NCI-H345 treated with DMSO at 0.1 percent for 48 hours (cell line): ENCODE data around the gene RAB4A.
A peak's percentile ranks its signal among the peaks of the same experiment; 100 is the strongest.

ENCODE experiments used
- DNase-seq: peaks from one replicate; lab custom pipeline; 2025; ENCODE audit not compliant: unreplicated experiment; lab: John Stamatoyannopoulos, UW

The RAB4A gene

DNA sequence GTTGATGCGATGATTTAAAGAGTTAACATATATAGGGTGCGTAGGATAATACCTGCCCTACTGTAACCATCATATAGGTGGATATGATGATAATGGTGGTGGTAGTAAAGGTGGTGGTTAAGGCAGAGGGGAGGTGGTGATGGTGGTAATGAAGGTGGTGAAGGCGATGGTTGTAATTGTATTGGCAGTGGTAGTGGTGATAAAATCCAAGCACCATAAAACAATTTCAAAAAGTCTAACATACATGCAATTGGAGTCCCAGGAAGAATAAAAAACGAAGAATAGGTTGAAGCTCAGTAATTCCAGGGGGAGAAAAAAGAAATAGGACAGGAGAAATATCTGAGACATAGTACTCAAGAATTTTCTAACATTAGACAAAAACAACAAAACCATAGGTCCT lies 27.3 kb upstream of the RAB4A start:
- no peak for DNase-seq

DNA sequence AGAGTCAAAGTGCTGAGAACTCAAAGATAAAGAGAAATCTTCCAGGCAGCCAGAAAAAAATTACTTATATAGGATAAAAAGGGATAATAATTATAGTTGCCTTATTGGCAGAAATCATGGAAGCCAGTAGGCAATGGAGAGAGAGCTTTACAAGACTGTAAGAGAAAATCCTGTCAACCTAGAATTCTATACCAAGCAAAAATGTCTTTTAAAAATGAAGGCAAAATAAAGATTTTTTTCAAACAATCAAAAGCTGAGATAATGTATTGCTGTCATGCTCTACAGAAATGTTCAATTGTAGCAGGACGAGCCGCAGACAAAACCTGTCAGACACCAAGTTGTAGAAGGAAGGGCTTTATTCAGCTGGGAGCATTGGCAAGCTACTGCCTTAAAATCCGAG lies 26.8 kb upstream of the RAB4A start:
- no peak for DNase-seq

DNA sequence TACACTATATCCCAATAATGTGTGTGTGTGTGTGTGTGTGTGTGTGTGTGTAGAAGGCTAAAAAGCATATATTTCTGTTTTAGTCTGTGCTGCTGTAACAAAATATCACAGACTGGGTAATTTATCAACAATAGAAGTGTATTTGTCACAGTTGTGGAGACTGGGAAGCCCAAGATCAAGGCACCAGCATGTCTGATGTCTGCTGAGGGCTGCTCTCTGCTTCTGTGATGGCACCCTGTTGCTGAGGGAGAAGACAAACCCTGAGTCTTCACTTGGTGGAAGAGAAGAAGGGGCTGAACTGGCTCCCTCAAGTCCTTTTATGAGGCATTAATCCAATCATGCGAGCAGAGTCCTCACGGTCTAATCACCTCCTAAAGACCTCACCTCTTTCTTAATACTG lies 23.0 kb upstream of the RAB4A start:
- DNase-seq, result no peak

DNA sequence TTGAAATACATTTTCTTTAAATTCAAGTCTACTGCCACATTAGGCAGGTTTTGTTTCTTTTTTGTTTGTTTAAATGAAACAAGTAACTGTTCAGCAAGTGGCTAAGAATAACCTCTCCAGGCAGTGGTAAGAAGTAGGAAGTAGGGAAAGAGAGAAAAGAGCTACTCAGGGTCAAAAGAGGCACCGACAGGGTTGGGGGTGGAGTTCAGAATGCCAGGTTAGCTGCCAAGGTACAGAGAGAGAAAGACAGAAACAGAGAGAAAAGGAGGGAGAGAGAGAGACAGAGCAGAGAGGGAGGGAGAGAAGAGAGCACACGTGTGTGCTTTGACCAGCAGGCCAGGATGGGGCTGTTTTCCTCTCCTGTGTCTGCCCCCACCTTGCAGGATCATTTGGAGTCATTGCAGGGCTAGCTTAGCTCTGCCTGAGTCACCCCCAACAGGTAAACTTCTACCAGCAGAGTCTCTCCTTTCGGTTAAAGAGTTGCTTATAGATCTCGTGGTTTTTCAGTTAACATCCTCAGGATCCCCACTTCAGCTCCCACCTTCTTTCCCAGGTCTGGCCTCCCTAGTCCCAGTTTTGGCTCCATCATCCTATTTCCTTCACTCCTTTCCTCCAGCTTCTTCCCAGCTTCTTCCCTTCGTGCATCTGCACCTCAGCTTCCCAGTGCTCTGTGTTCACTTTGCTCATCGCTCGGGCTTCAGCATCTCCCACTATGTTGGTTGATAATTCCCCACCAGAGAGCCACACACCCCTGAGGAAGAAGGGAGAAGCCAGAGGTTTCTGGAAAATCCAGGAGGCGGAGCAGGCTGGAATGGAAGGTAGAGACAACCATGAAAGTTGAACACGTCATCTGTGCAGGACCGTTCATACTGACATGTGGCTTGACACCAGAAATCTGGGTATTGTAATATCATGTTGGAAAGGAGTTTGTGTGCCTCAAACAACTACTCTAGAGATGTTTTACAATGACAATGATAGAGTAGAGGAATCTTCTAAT lies 21.8 kb upstream of the RAB4A start:
- no peak for DNase-seq

DNA sequence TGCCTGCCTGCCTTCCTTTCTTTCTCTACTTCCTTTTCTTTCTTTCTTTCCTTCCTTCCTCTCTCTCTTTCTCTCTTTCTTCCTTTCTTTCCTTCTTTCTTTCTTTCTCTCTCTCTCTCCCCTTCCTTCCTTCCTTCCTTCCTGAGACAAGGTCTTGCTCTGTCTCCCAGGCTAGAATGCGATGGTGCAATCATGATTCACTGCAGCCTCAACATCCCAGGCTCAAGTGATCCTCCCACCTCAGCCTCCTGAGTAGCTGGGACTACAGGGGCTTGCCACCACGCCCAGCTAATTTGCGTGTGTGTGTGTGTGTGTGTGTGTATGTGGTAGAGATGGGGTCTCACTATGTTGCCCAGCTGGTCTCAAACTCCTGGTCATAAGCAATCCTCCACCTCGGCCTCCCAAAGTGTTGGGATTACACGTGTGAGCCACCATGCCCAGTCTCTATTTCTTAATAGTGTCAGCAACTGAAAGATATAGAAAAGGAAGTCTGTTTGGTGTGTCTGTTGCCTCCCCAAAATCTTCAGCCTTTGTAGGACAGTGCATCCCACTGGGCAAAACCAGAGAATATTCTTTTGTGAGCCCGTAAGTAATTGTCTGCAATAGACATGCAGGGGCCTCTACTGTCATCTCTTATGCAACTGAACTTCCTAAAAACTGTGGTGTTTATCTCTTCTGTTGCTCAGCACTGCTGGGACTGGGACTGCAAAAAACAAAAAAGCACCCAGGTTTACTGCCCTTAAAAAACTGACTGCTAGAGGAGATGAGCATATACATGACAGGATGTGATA lies 20.9 kb upstream of the RAB4A start:
- no peak for DNase-seq

DNA sequence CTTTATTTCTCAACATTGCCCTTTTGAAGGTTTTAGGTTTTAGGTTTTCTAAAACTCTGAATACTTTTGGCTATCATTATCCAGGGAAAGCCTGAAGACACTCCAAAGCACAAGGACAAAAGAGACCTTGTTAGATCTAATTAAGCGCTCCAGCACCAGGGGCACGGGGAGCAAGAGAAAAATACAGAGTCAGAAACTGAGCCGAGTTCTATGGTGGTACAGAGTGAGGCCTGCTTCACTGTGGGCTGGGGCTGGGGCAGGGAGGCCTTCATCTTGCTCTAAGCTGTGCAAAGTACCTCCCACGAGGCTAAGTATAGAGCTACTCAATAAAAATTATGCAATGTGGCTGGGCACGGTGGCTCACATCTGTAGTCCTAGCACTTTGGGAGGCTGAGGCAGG lies 19.7 kb upstream of the RAB4A start:
- DNase-seq, result no peak

DNA sequence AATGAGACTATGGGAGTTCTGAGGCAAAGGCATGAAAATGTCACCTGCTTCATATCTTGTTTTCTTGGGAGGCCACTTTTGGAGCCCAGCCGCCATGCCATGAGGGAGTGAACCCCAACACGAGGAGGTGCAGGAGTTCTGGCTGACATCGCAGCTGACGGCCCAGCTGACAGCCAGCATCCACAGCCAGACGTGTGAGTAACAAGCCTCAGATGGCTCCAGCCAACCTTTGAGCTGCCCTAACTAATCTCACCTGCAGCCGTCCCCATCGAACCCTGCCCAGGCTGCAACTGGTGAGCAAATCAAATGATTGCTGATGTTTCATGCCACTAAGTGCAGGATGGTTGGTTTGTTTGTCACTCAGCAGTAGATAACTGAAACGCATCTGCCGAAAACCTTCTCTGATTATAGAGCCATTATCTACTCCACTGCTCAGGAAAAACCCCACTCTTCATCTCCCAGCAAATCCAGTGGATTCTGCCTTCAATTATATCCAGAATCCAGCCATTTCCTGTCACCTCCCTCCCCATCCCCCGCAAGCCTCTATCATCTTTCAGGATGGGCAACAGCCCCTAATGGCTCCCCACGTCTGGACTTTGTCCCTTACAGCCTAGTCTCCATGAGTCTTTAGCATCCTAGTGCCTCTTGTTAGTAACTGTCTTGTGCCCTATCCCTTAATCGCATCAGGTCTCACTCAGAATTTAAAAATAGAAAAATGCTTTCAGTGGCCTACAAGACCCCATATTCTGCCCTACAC lies 18.5 kb upstream of the RAB4A start:
- DNase-seq, result no peak

DNA sequence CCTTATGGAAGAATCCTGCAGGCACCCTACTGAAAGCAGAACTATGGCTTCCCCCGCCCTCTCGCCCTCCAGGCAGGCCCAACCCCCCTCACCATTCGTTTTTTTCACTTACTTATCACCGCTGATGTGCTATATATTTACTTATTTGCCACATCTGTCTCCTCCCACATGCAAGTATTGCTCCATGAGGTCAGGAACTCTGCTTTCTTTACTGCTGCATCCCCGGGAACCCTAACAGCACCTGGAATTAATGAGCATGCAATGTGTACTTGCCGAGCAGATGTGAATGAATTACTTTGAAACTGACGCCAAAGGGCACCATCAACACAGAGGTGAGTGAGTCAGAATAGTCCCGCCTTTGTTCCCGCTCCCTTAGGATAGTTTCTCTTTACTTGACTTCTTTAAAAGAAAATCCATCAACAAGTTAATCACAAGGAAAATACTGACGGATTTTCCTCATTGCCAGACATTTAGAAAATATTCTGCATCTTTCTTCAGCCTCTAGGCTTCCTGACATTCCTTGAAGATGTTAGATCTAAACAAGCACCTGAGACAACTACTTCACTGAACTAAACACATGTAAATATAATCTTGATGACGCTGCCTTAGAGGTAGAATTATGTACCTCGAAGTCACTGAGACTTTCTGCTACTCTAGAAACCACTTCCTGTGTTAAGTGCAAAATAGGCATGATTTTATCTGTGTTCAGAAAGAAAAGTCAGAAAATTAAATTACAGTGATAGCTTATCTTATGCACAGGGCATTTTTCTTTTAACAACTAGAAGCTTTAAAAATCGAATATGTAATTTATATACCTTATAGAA lies 17.5 kb upstream of the RAB4A start:
- peak; percentile 61 for DNase-seq

DNA sequence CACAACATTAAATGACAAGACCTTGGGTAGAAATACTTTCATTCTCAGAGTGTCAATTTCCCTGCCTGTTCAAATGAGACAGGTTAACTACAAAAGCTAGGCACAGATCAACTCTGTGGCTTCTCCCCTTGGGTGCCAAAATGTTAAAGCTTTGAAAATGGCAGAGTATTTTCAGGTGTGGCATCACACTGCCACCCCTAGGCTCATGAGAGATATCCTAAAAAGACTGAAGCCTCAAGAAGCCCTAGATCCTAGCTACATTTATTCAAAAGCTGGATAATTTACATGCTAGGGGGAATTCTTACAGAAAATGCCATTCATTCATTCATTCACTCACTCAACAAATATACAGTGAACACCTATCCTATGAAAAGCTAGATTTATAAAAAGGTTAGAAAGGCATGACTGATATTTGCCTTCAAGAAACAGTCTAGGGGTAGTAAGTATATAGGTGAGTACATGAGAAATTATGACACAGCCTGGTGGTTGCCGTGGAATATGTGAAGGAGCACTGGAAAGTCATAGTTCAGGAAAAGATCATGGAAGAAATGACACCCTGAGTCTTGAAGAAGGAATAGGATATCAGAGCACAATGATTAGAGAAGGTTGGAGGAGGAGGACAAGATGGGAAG lies 15.9 kb upstream of the RAB4A start:
- peak; percentile 25 for DNase-seq

DNA sequence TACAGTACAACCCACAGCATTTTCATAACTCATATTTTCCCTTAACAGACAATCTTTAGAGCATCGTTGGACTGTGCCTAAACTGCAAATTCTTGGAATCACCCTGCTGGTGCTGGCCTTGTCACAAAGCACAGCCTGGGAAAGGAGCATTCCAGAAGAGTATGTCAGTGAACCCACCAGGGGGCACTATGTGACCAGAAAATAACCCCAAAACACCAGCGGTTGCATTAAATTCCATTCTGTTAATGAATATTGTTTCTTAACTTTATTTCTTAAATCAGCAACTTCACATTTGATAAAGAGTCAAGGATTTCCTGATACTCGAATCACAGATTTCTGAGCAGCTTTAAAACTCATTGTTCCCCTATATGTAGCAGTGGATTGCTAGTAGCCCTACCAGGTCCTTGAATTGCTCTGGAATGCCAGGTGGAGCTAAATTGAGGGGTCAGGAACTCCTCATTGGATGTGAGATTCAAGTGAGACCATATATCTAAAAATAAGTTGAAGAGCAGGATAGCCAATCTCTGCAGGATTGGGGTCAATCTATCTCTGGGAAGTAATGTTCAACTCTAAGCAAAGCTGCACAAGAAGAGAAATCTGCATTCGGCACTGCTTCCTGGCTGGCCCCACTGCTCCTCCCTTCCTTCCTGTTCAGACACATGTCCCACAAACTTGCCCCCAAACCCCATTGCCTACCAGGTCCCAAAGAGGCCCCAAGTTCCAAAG lies 12.7 kb upstream of the RAB4A start:
- peak; percentile 64 for DNase-seq

DNA sequence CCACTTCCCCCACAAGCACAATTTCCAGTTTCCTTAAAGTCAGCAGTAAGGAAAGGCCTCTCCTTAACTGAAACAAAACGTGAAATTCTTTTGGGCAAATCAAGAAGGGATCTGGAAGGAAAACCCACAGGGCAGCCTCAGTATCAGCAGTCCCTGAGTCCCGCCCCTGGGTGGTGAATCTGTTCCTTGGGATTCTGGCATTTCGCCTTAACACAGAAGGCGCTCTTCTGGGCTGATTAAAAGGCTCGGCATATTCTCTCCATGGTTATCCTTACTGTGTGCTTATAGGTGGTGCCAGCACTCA lies 12.2 kb upstream of the RAB4A start:
- no peak for DNase-seq

DNA sequence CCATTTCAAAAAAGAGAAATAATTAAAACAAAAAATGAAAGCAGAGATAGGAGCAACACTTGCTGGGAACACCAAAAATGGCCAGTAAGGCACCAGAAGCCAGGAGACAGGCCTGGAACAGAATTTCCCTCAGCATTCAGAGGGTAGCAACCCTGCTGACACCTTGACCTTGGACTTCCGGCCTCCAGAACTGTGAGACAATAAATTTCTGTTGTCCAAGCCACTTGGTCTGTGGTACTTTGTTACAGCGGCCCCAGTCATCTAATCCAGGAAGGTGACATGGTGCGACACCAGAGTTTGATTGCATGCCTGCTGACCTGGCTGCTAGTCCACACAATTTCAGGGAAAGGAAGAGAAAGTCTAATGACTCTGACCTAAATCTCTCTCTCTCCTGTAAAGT lies 10.6 kb upstream of the RAB4A start:
- DNase-seq, result no peak

DNA sequence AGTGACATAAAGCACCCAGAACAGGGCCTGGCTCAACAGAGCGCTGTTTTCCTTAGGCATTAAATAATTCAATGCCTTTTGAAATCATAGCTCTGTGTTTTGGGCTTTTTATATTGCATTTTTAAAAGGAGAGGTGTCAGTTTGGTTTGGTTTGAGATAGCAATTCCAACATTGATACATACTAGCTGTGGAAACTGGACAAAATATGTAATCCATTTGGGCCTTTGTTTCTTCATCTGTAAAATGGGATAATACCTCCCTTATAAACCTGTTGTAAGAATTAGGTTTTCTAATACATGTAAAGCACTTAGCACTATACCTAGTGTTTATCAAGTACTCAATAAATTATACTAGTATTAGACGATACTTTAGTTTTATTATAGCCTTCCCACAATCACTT lies 8.7 kb upstream of the RAB4A start:
- DNase-seq, result no peak

DNA sequence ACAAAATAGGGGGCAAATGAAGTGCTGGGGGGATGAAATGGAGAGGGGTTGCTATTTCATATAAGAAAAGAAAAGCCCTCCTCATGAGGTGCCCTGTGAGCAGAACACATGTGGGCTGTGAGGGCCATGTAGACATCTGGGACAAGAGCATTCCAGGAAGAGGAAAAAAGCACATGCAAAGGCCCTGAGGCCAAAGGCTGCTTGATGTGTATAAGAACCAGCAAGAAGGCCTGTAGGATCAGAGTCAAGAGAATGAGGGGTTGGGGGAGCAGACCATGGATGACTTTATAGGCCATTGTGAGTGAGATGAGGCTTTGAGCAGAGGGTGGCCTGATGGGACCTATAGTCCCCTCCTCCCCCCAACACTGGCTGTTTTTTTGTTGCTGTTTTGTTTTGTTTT lies 7.7 kb upstream of the RAB4A start:
- no peak for DNase-seq

DNA sequence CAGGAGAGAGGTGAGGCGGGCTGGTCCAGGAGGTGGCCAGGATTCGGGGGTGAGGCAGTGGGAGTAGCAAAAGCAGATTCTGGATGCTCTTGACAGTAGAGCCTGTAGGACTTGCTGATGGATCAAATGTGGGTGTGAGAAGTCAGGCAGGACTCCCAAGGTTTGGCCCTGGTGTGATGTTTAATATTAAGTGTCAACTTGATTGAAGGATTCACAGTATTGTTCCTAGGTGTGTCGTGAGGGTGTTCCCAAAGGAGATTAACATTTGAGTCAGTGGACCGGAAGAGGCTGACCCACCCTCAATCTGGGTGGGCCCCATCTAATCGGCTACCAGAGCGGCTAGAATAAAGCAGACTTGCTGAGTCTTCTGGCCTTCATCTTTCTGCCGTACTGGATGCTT lies 6.8 kb upstream of the RAB4A start:
- no peak for DNase-seq

DNA sequence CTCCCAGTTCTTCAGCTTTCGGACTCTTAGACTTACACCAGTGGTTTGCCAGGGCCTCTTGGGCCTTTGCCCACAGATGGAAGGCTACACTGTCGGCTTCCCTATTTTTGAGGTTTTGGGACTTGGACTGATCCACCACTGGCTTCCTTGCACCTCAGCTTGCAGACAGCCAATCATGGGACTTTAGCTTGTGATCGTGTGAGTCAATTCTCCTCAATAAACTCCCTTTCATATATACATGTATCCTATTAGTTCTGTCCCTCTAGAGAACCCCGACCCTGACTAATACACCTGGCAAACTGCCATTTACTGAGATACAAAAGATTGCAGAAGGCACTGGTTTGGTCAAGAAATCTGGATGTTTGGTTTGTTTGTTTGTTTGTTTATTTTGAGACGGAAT lies 6.4 kb upstream of the RAB4A start:
- no peak for DNase-seq

DNA sequence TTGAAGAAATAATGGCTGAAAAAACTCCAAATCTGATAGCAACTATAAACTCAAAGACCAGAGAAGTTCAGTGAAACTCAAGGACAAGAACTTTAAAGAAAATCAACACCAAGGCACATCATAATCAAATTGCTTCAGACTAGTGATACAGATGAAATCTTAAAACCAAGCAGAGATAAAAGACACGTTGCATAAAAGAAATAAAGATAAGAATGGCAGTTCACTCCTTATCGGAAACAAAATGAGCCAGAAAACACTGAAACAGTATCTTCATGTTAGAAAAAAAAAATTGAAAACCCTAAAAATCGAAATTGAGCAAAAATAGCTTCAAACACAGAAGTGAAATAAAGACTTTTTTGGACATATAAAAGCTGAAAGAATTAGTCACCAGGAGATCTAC lies 4.6 kb upstream of the RAB4A start:
- no peak for DNase-seq

DNA sequence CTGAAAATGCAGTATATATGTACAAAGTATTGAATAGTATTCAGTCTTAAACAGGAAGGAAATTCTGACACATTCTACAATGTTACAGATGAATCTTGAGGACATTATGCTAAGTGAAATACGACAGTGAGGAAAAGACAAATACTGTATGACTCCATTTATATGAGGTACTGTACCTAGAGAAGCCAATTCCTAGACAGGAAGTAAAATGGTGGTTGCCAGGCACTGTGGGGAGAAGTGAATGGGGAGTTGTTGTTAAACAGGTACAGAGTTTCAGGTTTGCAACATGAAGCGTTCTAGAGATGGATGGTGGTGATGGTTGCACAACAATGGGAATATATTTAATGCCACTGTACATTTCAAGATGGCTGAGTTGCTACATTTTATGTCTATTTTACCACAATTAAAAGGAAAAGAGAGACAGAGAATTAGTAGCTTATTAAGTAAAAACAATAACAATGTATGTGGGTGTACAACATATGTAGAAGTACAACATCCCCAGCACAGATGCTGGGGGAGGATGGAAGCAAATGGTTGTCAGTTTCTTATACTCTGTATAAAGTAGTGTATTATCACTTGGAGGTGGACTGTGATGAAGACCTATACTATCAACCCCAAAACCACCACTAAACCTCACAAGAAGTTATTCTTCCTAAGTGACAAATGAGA lies 3.9 kb upstream of the RAB4A start:
- no peak for DNase-seq

DNA sequence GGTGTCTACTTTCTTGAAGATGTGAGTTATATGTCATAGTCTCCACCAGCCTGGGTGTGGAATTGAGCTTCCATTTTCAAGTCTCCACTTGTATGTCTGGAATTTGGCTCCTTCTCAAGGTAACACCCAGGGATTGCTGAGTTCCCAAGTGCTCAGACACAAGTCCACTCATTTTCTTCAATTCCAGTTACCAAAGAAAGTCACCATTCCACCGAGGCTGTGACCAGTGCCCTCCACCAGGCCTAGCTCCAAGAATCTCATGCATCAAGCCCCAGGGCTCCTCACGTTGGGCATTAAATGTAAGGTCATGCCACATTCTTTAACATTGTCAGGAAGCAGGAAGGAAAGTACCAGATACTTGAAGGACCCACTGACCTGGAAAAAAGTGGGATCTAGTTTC lies 2.4 kb upstream of the RAB4A start:
- DNase-seq, result no peak
